HUES48 (cell line): ENCODE data around the gene PET117.

Source experiments
- H3K27ac ChIP-seq: one replicate; pipeline ENCODE4 v1.7.0; 2013; ENCODE audit warnings: low read depth, low read length, inconsistent platforms
- H3K27me3 ChIP-seq: 2 replicates; pipeline ENCODE4 v1.6.1; 2013; ENCODE audit warnings: mild to moderate bottlenecking, low read length; ENCODE audit not compliant: control insufficient read depth, insufficient read depth
- H3K36me3 ChIP-seq: 2 replicates; pipeline ENCODE4 v1.6.1; 2013; ENCODE audit warnings: low read length; ENCODE audit not compliant: control insufficient read depth, insufficient read depth
- H3K4me1 ChIP-seq: 2 replicates; pipeline ENCODE4 v1.6.1; 2013; ENCODE audit warnings: mild to moderate bottlenecking, low read length; ENCODE audit not compliant: control insufficient read depth, insufficient read depth
- H3K4me3 ChIP-seq: 2 replicates; pipeline ENCODE4 v1.5.1; 2013; ENCODE audit warnings: mild to moderate bottlenecking, low read depth, low read length
- H3K9ac ChIP-seq: 2 replicates; pipeline ENCODE4 v1.6.1; 2013; ENCODE audit warnings: mild to moderate bottlenecking, low read depth, low read length, moderate library complexity
- H3K9me3 ChIP-seq: 2 replicates; pipeline ENCODE4 v1.6.1; 2013; ENCODE audit warnings: low read length; ENCODE audit not compliant: control insufficient read depth, insufficient read depth

Gene PET117

GRCh38 chr20:18190338-18191233 lies 52.9 kb downstream of the PET117 start:
- Histone ChIP-seq H3K27ac (no peak overlapping the region), H3K4me1 (no peaks in the 10 kb centered on the region), H3K27me3 (no peaks in the 10 kb centered on the region), H3K4me3 (no peak overlapping the region), H3K9me3 (no peaks in the 10 kb centered on the region; the same call in 1 of the 2 replicates), H3K9ac (no peak overlapping the region), H3K36me3 (peaks cover 42% of the 10 kb centered on the region)

- Histone ChIP-seq H3K4me3 (no peak overlapping the region), H3K36me3 (peaks cover 34% of the 10 kb centered on the region), H3K27me3 (no peaks in the 10 kb centered on the region), H3K27ac (no peak overlapping the region), H3K9ac (no peak overlapping the region), H3K4me1 (no peaks in the 10 kb centered on the region), H3K9me3 (no peaks in the 10 kb centered on the region; the same call in 1 of the 2 replicates)
Observed at GRCh38 chr20:18191306-18191705, 53.6 kb downstream of the PET117 start.
